KMS-11 (cell line): Measurements from ENCODE around the gene EPB42.

Source experiments
- H2AFZ ChIP-seq: fragments of 200-600 bp; sonication (generic); 2 replicates; pipeline ENCODE4 v1.6.1; 2016; ENCODE audit warnings: antibody characterized with exemption, mixed run types, low read depth
- H3K27ac ChIP-seq: fragments of 200-600 bp; sonication (generic); 2 replicates; pipeline ENCODE4 v1.6.1; 2016; ENCODE audit warnings: mild to moderate bottlenecking, mixed run types
- H3K27me3 ChIP-seq: fragments of 200-600 bp; sonication (generic); 2 replicates; pipeline ENCODE4 v1.6.1; 2017; ENCODE audit warnings: mild to moderate bottlenecking, low read depth, mixed run types, moderate library complexity; ENCODE audit not compliant: insufficient read depth
- H3K36me3 ChIP-seq: fragments of 200-600 bp; sonication (generic); 2 replicates; pipeline ENCODE4 v1.6.1; 2017; ENCODE audit warnings: mild to moderate bottlenecking, mixed run types; ENCODE audit not compliant: insufficient read depth
- H3K4me1 ChIP-seq: fragments of 200-600 bp; sonication (generic); 2 replicates; pipeline ENCODE4 v1.6.1; 2016; ENCODE audit warnings: mild to moderate bottlenecking, low read depth, mixed run types; ENCODE audit not compliant: poor library complexity, severe bottlenecking
- H3K4me2 ChIP-seq: fragments of 200-600 bp; sonication (generic); 2 replicates; pipeline ENCODE4 v1.7.0; 2016; ENCODE audit warnings: mild to moderate bottlenecking, mixed run types
- H3K4me3 ChIP-seq: fragments of 200-600 bp; sonication (generic); IDR thresholded peaks from 2 replicates; pipeline ENCODE4 v1.6.1; 2017; ENCODE audit warnings: low read depth, low read length, mixed read lengths; ENCODE audit not compliant: insufficient read depth
- H3K79me2 ChIP-seq: fragments of 200-600 bp; sonication (generic); 2 replicates; pipeline ENCODE4 v1.6.1; 2016; ENCODE audit warnings: low read depth, mixed run types; ENCODE audit not compliant: insufficient read depth
- H3K9ac ChIP-seq: fragments of 200-600 bp; sonication (generic); 2 replicates; pipeline ENCODE4 v1.6.1; 2016; ENCODE audit warnings: mild to moderate bottlenecking, mixed run types
- H4K20me1 ChIP-seq: fragments of 200-600 bp; sonication (generic); 2 replicates; pipeline ENCODE4 v1.6.1; 2016; ENCODE audit warnings: mild to moderate bottlenecking, mixed run types; ENCODE audit not compliant: insufficient read depth
- CTCF ChIP-seq: fragments of 200-600 bp; sonication (generic); conservative IDR thresholded peaks from 2 replicates; pipeline ENCODE4 v1.6.1; 2017; ENCODE audit warnings: low read depth, mild to moderate bottlenecking, antibody characterized with exemption, low read length, moderate library complexity, mixed read lengths

Gene EPB42

GRCh38 chr15:43165801-43166325, 55.0 kb downstream of the EPB42 start:
- Histone ChIP-seq H2AFZ (no peak overlapping the region), H4K20me1 (no peaks in the 10 kb centered on the region), H3K9ac (no peak overlapping the region), H3K79me2 (no peaks in the 10 kb centered on the region), H3K27me3 (no peaks in the 10 kb centered on the region), H3K36me3 (no peaks in the 10 kb centered on the region), H3K4me3 (no peak overlapping the region), H3K4me2 (no peak overlapping the region), H3K4me1 (no peaks in the 10 kb centered on the region), H3K27ac (no peak overlapping the region)
- no peak for TF ChIP-seq CTCF

- no peak overlapping the region for H2AFZ ChIP-seq
- H3K79me2 ChIP-seq = no peaks in the 10 kb centered on the region
- no peaks in the 10 kb centered on the region for H3K4me1 ChIP-seq
- H3K36me3 ChIP-seq = no peaks in the 10 kb centered on the region; the same call in 1 of the 2 replicates
- no peaks in the 10 kb centered on the region for H4K20me1 ChIP-seq
- H3K9ac ChIP-seq = no peak overlapping the region
- no peaks in the 10 kb centered on the region for H3K27me3 ChIP-seq
- H3K4me2 ChIP-seq = no peak overlapping the region
- TF ChIP-seq CTCF = no peak
- no peak overlapping the region for H3K27ac ChIP-seq
- H3K4me3 ChIP-seq = no peak overlapping the region
Observed at GRCh38 chr15:43153269-43153668, 67.5 kb downstream of the EPB42 start.

- Histone ChIP-seq H3K4me1 (no peaks in the 10 kb centered on the region), H3K4me2 (no peak overlapping the region), H3K27ac (no peak overlapping the region), H3K9ac (no peak overlapping the region), H2AFZ (no peak overlapping the region), H4K20me1 (no peaks in the 10 kb centered on the region), H3K36me3 (no peaks in the 10 kb centered on the region; the same call in 1 of the 2 replicates), H3K79me2 (no peaks in the 10 kb centered on the region), H3K27me3 (no peaks in the 10 kb centered on the region), H3K4me3 (no peak overlapping the region)
- no peak for TF ChIP-seq CTCF
Observed at GRCh38 chr15:43151688-43152087, 69.1 kb downstream of the EPB42 start.

GRCh38 chr15:43150191-43150929, 70.5 kb downstream of the EPB42 start:
- no peak overlapping the region for H3K27ac ChIP-seq
- no peak overlapping the region for H3K9ac ChIP-seq
- no peaks in the 10 kb centered on the region for H3K79me2 ChIP-seq
- H3K27me3 ChIP-seq = no peaks in the 10 kb centered on the region
- H3K4me3 ChIP-seq = no peak overlapping the region
- H3K4me1 ChIP-seq = no peaks in the 10 kb centered on the region
- no peak for TF ChIP-seq CTCF
- no peaks in the 10 kb centered on the region; the same call in 1 of the 2 replicates for H3K36me3 ChIP-seq
- H3K4me2 ChIP-seq = no peak overlapping the region
- no peak overlapping the region for H2AFZ ChIP-seq
- H4K20me1 ChIP-seq = no peaks in the 10 kb centered on the region
